IMR-90 (cell line): ENCODE data around the gene CDKN2B-AS1. TPM values are rescaled to one million over a fixed set of nuclear protein-coding genes. Genes with fewer than 3 reads are reported as not detected.
A peak's percentile ranks its signal among the peaks of the same experiment; 100 is the strongest.

Source experiments
- ATAC-seq: fragments of 200-7000 bp; cut with Tn5 transposase; 2 replicates; pipeline ENCODE4 v1.9.1; 2020; ENCODE audit warnings: low read depth, mild to moderate bottlenecking, moderate library complexity
- BruUV-seq: library from RNA; stranded (reverse); fragments of 400-500 nt; replicated peaks from 2 replicates; lab custom pipeline; 2021; lab: Mats Ljungman, UMichigan
- CTCF ChIA-PET: fragments of 300-600 bp; formaldehyde crosslinking; extraction: SDS; loops from one replicate; lab custom pipeline; 2021; ENCODE audit warnings: antibody characterized with exemption; lab: Yijun Ruan, JAX
- POLR2A ChIA-PET: fragments of 300-600 bp; sonication (Branson Sonifier 250); formaldehyde crosslinking; loops from one replicate; lab custom pipeline; 2022; ENCODE audit warnings: antibody characterized with exemption; ENCODE audit not compliant: unreplicated experiment; lab: Charles Lee
- DNase-seq: peaks from one replicate; pipeline ENCODE4 v3.0.0; 2013
- H2AFZ ChIP-seq: replicated peaks from 2 replicates; pipeline ENCODE3; 2013; ENCODE audit warnings: low read length, mild to moderate bottlenecking; ENCODE audit not compliant: poor library complexity
- H2AK5ac ChIP-seq: 2 replicates; pipeline ENCODE4 v1.6.1; 2013; ENCODE audit warnings: low read depth, low read length, inconsistent platforms
- H2AK9ac ChIP-seq: replicated peaks from 2 replicates; pipeline ENCODE3; 2013; ENCODE audit warnings: mild to moderate bottlenecking, low read depth, low read length, moderate library complexity; ENCODE audit not compliant: poor library complexity
- H2BK120ac ChIP-seq: 2 replicates; pipeline ENCODE4 v1.6.1; 2013; ENCODE audit warnings: low read depth, low read length, inconsistent platforms
- H2BK15ac ChIP-seq: 3 replicates; pipeline ENCODE4 v1.6.1; 2013; ENCODE audit warnings: low read depth, low read length, inconsistent platforms
- H2BK20ac ChIP-seq: 2 replicates; pipeline ENCODE4 v1.6.1; 2013; ENCODE audit warnings: low read depth, mild to moderate bottlenecking, inconsistent platforms, low read length, moderate library complexity
- H2BK5ac ChIP-seq: 2 replicates; pipeline ENCODE4 v1.6.1; 2013; ENCODE audit warnings: mild to moderate bottlenecking, low read depth, low read length, inconsistent platforms; ENCODE audit not compliant: poor library complexity, severe bottlenecking
- H3K14ac ChIP-seq: replicated peaks from 2 replicates; pipeline ENCODE4 v1.6.1; 2013; ENCODE audit warnings: low read depth, low read length, inconsistent platforms
- H3K18ac ChIP-seq: 2 replicates; pipeline ENCODE4 v1.6.1; 2013; ENCODE audit warnings: low read depth, low read length, control low read depth
- H3K23ac ChIP-seq: 2 replicates; pipeline ENCODE4 v1.6.1; 2013; ENCODE audit warnings: low read depth, low read length, inconsistent platforms
- H3K27ac ChIP-seq: 2 replicates; pipeline ENCODE4 v1.5.1; 2013; ENCODE audit warnings: mild to moderate bottlenecking, control low read depth, low read length; ENCODE audit not compliant: insufficient read depth
- H3K27me3 ChIP-seq: 2 replicates; pipeline ENCODE4 v1.6.1; 2013; ENCODE audit warnings: low read length; ENCODE audit not compliant: control insufficient read depth, insufficient read depth
- H3K36me3 ChIP-seq: 2 replicates; pipeline ENCODE4 v1.6.1; 2013; ENCODE audit warnings: low read length, mixed read lengths; ENCODE audit not compliant: control insufficient read depth, insufficient read depth
- H3K4ac ChIP-seq: 2 replicates; pipeline ENCODE4 v1.6.1; 2013; ENCODE audit warnings: low read depth, low read length, inconsistent platforms
- H3K4me1 ChIP-seq: 2 replicates; pipeline ENCODE4 v1.6.1; 2013; ENCODE audit warnings: low read length, mixed read lengths; ENCODE audit not compliant: control insufficient read depth, insufficient read depth
- H3K4me2 ChIP-seq: 2 replicates; pipeline ENCODE4 v1.6.1; 2013; ENCODE audit warnings: low read depth, mild to moderate bottlenecking, control low read depth, low read length, moderate library complexity
- H3K4me3 ChIP-seq: 2 replicates; pipeline ENCODE4 v1.5.1; 2013; ENCODE audit warnings: low read depth, mild to moderate bottlenecking, control low read depth, low read length, moderate library complexity; ENCODE audit not compliant: insufficient read depth
- H3K56ac ChIP-seq: 2 replicates; pipeline ENCODE4 v1.6.1; 2013; ENCODE audit warnings: low read length, inconsistent platforms; ENCODE audit not compliant: insufficient read depth; ENCODE audit errors: extremely low read depth
- H3K79me1 ChIP-seq, 2 experiments: 2 replicates each; pipeline ENCODE4 v1.6.1; 2013; ENCODE audit warnings: low read length in 2 of 2, inconsistent platforms in 1 of 2, low read depth in 1 of 2
- H3K9ac ChIP-seq: 2 replicates; pipeline ENCODE4 v1.6.1; 2013; ENCODE audit warnings: low read depth, low read length, control low read depth
- H3K9me1 ChIP-seq: 2 replicates; pipeline ENCODE4 v1.6.1; 2013; ENCODE audit warnings: low read length, inconsistent platforms; ENCODE audit not compliant: insufficient read depth
- H3K9me3 ChIP-seq: 2 replicates; pipeline ENCODE4 v1.6.1; 2013; ENCODE audit warnings: low read length; ENCODE audit not compliant: control insufficient read depth, insufficient read depth
- H4K20me1 ChIP-seq: 2 replicates; pipeline ENCODE4 v1.6.1; 2013; ENCODE audit warnings: low read length, inconsistent platforms; ENCODE audit not compliant: insufficient read depth
- H4K5ac ChIP-seq: 2 replicates; pipeline ENCODE4 v1.6.1; 2013; ENCODE audit warnings: mild to moderate bottlenecking, low read depth, low read length, control low read depth
- H4K8ac ChIP-seq, 2 experiments: 2 replicates each; pipeline ENCODE4 v1.6.1; 2013; ENCODE audit warnings: low read depth in 2 of 2, low read length in 2 of 2, control low read depth in 1 of 2, inconsistent platforms in 1 of 2
- H4K91ac ChIP-seq: 2 replicates; pipeline ENCODE4 v1.6.1; 2013; ENCODE audit warnings: low read depth, low read length, inconsistent platforms; ENCODE audit not compliant: insufficient read depth
- BHLHE40 ChIP-seq: fragments of 150-350 bp; IDR thresholded peaks from 2 replicates; pipeline ENCODE4 v1.6.1; 2016; ENCODE audit warnings: mild to moderate bottlenecking, low read depth, low read length
- CEBPB ChIP-seq: IDR thresholded peaks from 2 replicates; pipeline ENCODE4 v1.6.1; 2012; ENCODE audit warnings: low read depth, low read length, improper control_type of control experiment
- CHD1 ChIP-seq: IDR thresholded peaks from 2 replicates; pipeline ENCODE4 v1.6.1; 2012; ENCODE audit warnings: low read depth, low read length, improper control_type of control experiment
- CTCF ChIP-seq: conservative IDR thresholded peaks from 2 replicates; pipeline ENCODE4 v1.5.1; 2012; ENCODE audit warnings: mild to moderate bottlenecking, low read depth, low read length, improper control_type of control experiment
- ELK1 ChIP-seq: fragments of 150-350 bp; IDR thresholded peaks from 2 replicates; pipeline ENCODE4 v1.6.1; 2016; ENCODE audit warnings: low read depth, mild to moderate bottlenecking, low read length, moderate library complexity, borderline replicate concordance
- FOS ChIP-seq: fragments of 150-350 bp; IDR thresholded peaks from 2 replicates; pipeline ENCODE4 v1.6.1; 2016; ENCODE audit warnings: low read depth, low read length
- MAFK ChIP-seq: IDR thresholded peaks from 2 replicates; pipeline ENCODE4 v1.6.1; 2012; ENCODE audit warnings: low read depth, low read length, improper control_type of control experiment
- MAZ ChIP-seq: IDR thresholded peaks from 2 replicates; pipeline ENCODE4 v1.6.1; 2012; ENCODE audit warnings: low read depth, mild to moderate bottlenecking, low read length, improper control_type of control experiment, moderate library complexity, borderline replicate concordance
- MXI1 ChIP-seq: IDR thresholded peaks from 2 replicates; pipeline ENCODE4 v1.6.1; 2012; ENCODE audit warnings: low read depth, mild to moderate bottlenecking, low read length, moderate library complexity, borderline replicate concordance
- NFE2L2 ChIP-seq: fragments of 150-350 bp; IDR thresholded peaks from 2 replicates; pipeline ENCODE4 v1.6.1; 2016; ENCODE audit warnings: low read depth, mild to moderate bottlenecking, low read length
- POLR2A ChIP-seq: IDR thresholded peaks from 2 replicates; pipeline ENCODE4 v1.6.1; 2012; ENCODE audit warnings: mild to moderate bottlenecking, low read depth, low read length
- RAD21 ChIP-seq: IDR thresholded peaks from 2 replicates; pipeline ENCODE4 v1.6.1; 2012; ENCODE audit warnings: low read length, improper control_type of control experiment
- RCOR1 ChIP-seq: IDR thresholded peaks from 2 replicates; pipeline ENCODE4 v1.6.1; 2012; ENCODE audit warnings: mild to moderate bottlenecking, low read length, improper control_type of control experiment; ENCODE audit not compliant: insufficient replicate concordance
- RFX5 ChIP-seq: IDR thresholded peaks from 2 replicates; pipeline ENCODE4 v1.8.0; 2012; ENCODE audit warnings: low read depth, mild to moderate bottlenecking, low read length, moderate library complexity
- SMC3 ChIP-seq: fragments of 150-350 bp; IDR thresholded peaks from 2 replicates; pipeline ENCODE4 v1.6.1; 2016; ENCODE audit warnings: low read depth, mild to moderate bottlenecking, antibody characterized with exemption, low read length, moderate library complexity
- USF2 ChIP-seq: fragments of 150-350 bp; IDR thresholded peaks from 2 replicates; pipeline ENCODE4 v1.6.1; 2017; ENCODE audit warnings: mild to moderate bottlenecking, antibody characterized with exemption, low read length, low read depth
- dilution Hi-C: fragments of 300-500 bp; cut with HindIII; formaldehyde crosslinking; loops from one replicate; pipeline ENCODE4 v1.14.3; 2018; ENCODE audit warnings: low sequenced_read_pairs; ENCODE audit not compliant: unreplicated experiment
- in situ Hi-C: fragments of 300-500 bp; cut with MboI; formaldehyde crosslinking; loops from 3 replicates; pipeline ENCODE4 v1.14.3; 2019; ENCODE audit warnings: low sequenced_read_pairs, inconsistent platforms, mixed read lengths
- intact Hi-C: fragments of 100-400 bp; cut with micrococcal nuclease; formaldehyde crosslinking; loops from 2 replicates; pipeline ENCODE4 v1.10.0; 2022
- polyA plus RNA-seq, 3 experiments: library from polyadenylated mRNA; depleted of rRNA; stranded (reverse); fragments of >200 nt; gene quantifications; 2 replicates each; pipeline ENCODE4 v1.2.3, GENCODE V29; 2012; ENCODE audit warnings: low replicate concordance in 1 of 3
- total RNA-seq: library from RNA; depleted of rRNA; stranded (reverse); fragments of >200 nt; gene quantifications from 2 replicates; pipeline ENCODE4 v1.2.3, GENCODE V29; 2012

CDKN2B-AS1 gene
- total and polyA plus RNA-seq, 2 of the 4 experiments (the other 2 are of a cell fraction): 1.0 to 1.1 TPM

- Histone ChIP-seq H2AFZ (no peak overlapping the region), H3K18ac (no peak overlapping the region), H2AK5ac (no peak overlapping the region), H3K4me1 (no peaks in the 10 kb centered on the region; the same call in 1 of the 2 replicates), H3K4me3 (no peak overlapping the region), H3K36me3 (no peaks in the 10 kb centered on the region), H3K23ac (no peak overlapping the region), H4K91ac (no peak overlapping the region), H2BK5ac (no peak overlapping the region), H3K9me1 (peaks cover 3% of the 10 kb centered on the region; the same call in 1 of the 2 replicates), H4K5ac (no peak overlapping the region), H3K56ac (no peak overlapping the region), H3K9ac (no peak overlapping the region), H2AK9ac (no peak overlapping the region), H3K4me2 (no peak overlapping the region), H3K27ac (no peak overlapping the region), H3K27me3 (no peaks in the 10 kb centered on the region), H3K79me1 (no peaks in the 10 kb centered on the region), H2BK20ac (no peak overlapping the region), H4K20me1 (peaks cover 3% of the 10 kb centered on the region; the same call in 1 of the 2 replicates), H3K14ac (0 out of 2 replicates have a peak overlapping the region, but pooled peaks have one; percentile 21), H3K4ac (no peak overlapping the region), H3K9me3 (no peaks in the 10 kb centered on the region), H2BK15ac (no peak overlapping the region), H2BK120ac (no peak overlapping the region), H4K8ac (no peak overlapping the region)
- TF ChIP-seq MXI1: no peak
- TF ChIP-seq ELK1: no peak
- TF ChIP-seq CEBPB: no peak
- no peak for TF ChIP-seq RCOR1
- TF ChIP-seq NFE2L2: no peak
- TF ChIP-seq USF2: no peak
- TF ChIP-seq POLR2A: no peak
- no peak for TF ChIP-seq RAD21
- no peak for TF ChIP-seq MAFK
- TF ChIP-seq CTCF: no peak
- no peak for TF ChIP-seq BHLHE40
- TF ChIP-seq MAZ: no peak
- TF ChIP-seq FOS: no peak
- no peak for TF ChIP-seq RFX5
- TF ChIP-seq CHD1: no peak
- TF ChIP-seq SMC3: no peak
- POLR2A ChIA-PET: no interaction called here
- in situ Hi-C loops (no loop called here), intact Hi-C loops (no loop called here), dilution Hi-C loops (no loop called here)
- DNase-seq (peak; percentile 28), ATAC-seq (no peak)
- CTCF ChIA-PET: interaction anchor here (1.0 kb wide), 1 partner anchor 9 kb away, joined by 3 read pairs; no protein-coding TSS in a partner anchor
- no TSS peak for BruUV-seq
Measured at GRCh38 chr9:22055090-22055489, 60.5 kb downstream of the CDKN2B-AS1 start.
